Activated T-helper 1 cell treated with Interleukin-2 at 50 U/mL for 16 hours (primary cell): ENCODE results near the gene GRM7.
"Not testable (repeated sequence)": the region's sequence is repeated elsewhere in the genome, so short reads cannot be mapped to it uniquely, and the experiment has no call there.

ENCODE experiments used
- DNase-seq: peaks from one replicate; pipeline ENCODE4 v3.0.0-alpha.2; 2020; ENCODE audit warnings: low read depth

The GRM7 gene

DNA sequence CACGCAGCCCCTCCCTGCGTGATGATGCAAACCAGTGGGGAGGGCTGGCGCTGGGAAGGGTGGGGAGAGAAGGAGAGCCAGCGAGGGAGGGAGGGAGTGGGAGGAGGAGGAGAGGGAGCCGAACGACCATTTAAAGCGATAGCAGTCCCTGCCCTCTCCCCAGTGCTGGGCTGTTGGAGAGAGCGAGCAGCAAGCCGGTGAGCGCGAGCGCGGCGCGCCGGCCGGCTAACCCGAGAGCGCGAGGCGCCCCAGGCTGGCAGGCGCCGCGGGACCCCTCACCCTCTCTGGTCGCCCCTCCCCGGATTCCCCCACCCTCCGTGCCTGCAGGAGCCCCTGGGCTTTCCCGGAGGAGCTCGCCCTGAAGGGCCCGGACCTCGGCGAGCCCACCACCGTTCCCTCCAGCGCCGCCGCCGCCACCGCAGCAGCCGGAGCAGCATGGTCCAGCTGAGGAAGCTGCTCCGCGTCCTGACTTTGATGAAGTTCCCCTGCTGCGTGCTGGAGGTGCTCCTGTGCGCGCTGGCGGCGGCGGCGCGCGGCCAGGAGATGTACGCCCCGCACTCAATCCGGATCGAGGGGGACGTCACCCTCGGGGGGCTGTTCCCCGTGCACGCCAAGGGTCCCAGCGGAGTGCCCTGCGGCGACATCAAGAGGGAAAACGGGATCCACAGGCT lies at the start of gene GRM7:
Gene GRM7 (plus strand): TSS at position 162 of the 671 bp plus-strand sequence.
- DNase-seq = no peak

DNA sequence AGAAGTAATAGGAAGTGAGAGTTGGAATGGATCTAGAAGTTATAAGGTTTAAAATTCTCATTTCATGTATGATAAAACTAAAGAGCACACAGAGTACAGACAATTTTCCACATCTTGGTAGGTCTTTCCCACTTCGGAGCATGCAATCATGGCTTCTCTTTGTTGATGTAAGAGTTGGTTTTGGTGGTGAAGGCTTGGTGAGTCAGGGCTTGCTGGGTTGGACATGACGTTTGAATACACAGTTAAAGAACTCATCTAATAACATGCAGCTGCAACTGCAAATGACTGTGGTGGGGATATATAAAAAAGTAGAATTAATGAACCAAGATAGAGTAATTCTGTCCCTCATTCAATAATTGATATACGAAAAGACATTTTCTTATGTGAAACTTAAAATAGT lies 39.5 kb upstream of the GRM7 start:
- no peak for DNase-seq

GRCh38 chr3:6825524-6825923 lies 35.4 kb upstream of the GRM7 start:
- DNase-seq = no peak

GRCh38 chr3:6827453-6827852 lies 33.5 kb upstream of the GRM7 start:
- DNase-seq = no peak

DNA sequence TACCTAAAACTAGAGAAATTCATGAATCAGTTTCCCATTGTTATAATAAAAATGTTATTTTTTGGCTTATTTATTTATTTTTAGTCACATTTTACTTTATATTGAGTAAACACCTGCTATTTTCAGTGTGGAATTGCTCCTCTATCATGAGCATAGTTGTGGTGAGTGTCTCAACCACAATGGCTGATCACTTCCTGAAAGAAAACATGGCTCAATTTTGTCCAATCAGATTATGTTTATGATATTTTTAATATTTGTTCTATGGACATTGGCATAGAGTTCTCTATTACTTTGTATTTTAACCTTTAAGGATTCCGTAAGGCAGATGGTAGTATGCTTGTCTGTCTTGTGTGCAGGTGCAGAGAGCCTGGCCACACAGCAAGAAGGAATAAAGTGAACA lies 16.2 kb upstream of the GRM7 start:
- DNase-seq = no peak

DNA sequence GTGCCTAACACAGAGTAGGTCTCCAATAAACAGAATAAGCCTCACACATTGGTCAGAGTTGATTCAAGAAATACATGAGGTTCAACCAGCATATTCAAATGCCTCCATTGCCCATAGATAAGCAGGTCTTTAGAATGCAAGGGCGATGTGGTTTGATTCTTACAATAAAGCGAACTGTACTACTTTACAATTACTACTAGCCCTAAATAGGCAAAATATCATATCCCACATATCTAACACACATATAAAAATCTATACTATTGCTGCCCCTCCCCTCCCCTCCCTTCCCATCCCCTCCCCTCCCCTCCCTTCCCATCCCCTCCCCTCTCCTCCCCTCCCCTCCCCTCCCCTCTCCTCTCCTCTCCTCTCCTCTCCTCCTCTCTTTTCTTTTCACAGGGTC lies 6.7 kb upstream of the GRM7 start:
- no peak for DNase-seq

DNA sequence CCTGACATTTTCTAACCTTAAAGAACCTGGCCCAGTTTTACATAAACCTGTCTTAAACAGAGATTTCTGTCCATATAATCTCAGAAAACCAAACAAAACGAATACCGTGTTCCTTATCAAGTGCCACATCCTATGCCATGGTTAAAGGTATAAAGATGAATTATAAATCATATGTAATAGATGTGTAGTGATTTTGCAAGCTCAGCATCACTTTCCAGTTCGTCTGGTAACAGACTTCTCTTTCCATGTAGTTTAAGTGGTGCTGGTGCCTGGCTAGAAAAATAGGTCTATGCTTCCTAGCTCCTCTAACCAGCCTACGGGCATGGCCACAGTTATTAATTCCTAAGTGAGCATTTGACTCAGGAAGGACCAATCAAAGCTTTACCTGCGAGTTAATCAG lies 3.4 kb upstream of the GRM7 start:
- DNase-seq = no peak

DNA sequence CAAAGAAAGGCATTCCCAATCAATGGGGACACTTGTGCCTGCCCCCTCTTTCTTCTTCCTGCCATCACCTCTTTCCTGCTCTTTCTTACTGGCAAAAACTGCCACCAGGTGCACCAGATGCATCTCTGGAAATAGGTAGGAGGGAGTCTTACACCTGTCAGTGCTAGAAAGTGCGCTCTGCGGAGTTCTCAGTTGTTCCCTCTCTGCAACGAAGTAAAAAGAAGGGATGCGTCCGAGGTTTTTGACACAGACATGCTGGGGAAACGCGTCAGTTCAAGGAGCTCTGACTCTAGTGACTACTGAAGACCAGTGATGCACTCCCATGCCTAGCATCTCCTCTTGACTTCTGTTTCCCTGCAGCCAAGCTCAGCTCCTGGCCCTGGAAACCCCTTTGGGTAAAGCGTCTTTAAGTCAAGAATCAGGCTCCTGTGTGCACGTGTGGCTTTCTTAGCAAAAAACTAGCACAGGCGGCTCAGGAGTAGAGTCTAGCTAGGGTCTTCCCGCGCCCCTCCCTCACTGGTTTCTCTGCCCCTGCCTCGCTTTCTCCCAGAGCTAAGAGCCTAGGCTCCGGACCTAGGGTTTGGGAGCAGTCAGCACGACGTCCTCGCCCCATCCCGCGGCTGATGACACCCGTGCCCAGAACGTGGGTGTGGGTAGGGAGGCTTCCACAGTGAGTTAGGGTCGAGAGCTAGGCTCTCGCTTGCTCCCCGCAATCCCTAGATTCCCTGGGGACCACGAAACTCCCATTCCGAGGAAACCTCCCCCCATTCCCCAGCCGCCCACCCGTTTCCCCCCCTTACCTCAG lies 564 bp upstream of the GRM7 start:
- DNase-seq = no peak

DNA sequence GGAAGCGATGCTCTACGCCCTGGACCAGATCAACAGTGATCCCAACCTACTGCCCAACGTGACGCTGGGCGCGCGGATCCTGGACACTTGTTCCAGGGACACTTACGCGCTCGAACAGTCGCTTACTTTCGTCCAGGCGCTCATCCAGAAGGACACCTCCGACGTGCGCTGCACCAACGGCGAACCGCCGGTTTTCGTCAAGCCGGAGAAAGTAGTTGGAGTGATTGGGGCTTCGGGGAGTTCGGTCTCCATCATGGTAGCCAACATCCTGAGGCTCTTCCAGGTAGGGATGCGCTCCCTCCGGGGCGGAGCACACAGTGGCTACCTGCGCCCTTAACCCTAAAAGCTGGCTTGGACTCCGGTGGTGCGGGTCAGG lies 698 bp downstream of the GRM7 start:
- no peak for DNase-seq

DNA sequence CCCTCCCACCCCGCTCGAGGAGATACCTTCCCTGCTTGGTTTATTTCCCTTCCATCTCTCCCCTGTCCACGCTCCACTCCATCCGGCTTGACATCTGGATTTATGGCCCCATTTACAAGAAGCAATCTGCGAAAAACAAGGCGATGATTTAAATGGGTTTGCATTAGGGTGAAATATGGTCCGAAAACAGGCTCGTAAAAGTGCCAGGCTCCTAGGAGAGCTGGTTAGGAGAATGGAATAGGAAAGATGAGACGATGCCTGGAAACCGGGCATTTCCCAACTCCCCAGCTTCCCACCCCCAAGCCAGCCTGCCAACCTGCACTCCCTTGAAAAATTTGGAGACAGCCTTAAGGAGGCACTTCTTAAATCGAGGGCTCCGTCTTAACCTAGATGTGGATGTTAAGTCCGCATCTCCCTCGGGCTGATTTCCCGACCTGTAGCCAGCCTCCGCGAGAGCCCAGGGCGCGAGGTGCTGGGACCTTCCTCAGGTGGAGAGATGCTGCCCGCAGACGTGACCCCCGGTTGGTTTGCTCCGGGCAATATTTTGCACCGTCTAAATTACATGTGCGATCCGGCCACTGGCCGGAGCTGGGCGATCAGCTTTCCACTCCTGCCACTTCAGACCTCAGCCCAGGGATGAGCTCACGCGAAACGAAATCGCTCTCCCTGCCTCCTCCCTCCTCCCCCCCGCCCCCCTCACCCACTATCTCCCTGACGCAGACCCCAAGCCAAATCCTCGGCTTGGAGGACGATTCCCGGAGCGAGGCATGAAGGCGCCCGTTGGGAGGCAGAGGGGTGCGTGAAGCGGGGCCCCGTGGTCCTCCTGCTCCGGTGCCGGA lies 1.3 kb downstream of the GRM7 start:
- no peak for DNase-seq

GRCh38 chr3:6862880-6863195 lies 1.9 kb downstream of the GRM7 start:
- no peak for DNase-seq

DNA sequence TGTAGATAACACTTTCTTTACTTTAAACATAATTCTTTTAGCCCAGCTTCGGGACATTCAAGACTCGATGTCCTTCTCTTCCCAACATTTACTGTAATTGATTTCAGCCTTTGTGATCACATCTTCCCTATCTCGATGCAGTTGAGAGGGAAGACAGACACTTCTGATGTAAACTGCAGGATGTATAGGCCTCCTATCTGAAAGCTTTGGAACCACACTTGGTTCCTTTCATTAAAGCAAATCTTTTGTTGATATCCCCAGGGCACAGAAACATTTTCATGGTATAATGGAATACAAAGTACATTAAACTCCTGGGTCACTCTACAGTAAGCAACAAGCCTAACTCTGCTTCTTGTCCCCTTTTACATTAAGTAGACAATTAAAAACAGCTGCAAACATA lies 6.4 kb downstream of the GRM7 start:
- DNase-seq = no peak

DNA sequence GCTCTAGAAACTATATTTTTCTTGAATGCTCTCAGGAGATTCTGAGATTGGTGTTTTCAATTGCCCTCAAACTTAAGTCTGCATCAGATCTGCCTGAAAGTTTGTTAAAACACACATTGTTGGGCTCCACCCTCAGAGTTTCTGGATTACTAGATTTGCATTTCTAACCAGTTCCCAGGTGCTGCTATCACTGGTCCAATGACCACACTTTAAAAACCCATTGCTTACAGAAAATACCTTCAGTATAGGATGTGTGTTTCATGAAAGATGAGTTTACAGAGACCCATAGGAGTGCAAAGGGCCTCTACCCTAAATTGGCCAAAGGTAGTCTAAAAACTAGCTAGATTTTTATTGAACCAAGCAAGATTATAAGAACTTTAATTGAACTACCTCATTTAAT lies 17.8 kb downstream of the GRM7 start:
- no peak for DNase-seq

DNA sequence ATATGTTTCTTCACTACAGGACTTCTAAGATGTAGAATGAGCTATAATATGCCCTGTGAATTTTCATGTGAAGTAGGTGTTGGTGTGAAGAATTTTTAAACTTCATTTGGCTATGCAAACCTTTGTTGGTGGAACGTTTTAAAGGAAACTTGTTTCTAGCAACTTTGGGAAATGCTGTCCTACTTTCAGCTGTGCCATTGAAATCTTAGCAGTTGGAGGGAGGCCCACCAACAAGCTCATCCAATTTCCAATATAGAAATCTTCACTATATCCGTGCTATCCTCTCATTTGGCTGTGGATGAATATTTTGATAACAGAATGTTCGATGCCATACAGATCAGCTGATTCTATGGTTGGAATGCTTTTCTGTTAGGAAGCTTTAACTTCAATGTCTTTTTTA lies 51.3 kb downstream of the GRM7 start:
- no peak for DNase-seq

GRCh38 chr3:6915898-6916297 lies 55.0 kb downstream of the GRM7 start:
- no peak for DNase-seq

DNA sequence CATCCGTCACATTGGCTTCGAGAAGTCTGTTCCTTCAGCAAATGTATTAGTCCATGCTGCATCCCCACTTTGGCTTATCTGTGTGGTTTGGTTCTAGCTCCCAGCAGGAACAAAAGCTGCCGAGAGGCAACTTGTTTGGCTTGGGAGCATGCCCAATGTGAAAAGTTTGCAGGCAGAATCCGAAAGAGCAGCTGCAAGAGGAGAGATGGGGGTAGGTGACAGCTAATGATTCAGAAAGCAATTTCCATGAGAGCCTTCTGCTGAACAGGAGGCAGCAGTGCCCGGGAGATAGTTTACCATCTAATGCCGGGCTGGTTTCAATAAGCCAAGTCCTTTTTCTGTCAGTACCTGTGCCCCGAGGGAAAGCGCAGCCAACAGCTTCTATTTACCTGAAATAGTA lies 60.2 kb downstream of the GRM7 start:
- DNase-seq = no peak

DNA sequence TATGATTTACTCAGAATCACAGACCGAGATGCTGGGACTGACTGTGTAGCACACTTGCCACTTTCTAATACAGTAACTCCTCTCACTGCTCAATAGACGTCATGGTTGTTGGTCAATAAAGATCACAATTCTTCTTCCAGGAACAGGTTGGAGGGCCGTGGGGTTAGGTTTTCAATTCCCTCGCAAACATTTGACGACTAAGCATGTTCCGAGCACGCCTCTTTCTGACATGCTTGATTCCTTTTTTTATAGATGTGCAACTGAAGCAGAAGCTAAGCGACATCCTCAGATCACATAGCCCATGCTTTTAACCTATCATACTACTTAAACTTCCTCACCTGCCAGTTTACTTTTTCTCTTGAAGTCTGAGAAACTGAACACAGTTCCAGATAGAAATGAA lies 61.0 kb downstream of the GRM7 start:
- no peak for DNase-seq

DNA sequence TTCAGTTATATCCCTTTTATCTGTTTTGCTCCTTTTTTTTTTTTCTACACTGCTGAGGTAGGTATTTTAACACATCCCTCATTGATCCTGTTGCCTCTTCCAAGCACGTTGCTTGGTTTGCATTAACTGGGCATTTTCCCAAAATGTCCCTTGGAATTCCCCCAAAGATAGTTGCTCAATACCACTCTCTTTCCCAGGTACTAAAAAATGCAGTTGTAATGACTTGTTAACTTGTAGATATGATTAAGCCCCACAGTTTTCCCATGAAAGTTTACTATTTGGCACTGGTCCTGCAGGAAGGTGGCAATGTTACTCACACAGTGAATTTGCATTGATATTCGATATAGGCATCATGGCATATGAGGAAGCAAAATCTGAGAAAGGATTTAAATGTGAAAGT lies 67.1 kb downstream of the GRM7 start:
- no peak for DNase-seq

DNA sequence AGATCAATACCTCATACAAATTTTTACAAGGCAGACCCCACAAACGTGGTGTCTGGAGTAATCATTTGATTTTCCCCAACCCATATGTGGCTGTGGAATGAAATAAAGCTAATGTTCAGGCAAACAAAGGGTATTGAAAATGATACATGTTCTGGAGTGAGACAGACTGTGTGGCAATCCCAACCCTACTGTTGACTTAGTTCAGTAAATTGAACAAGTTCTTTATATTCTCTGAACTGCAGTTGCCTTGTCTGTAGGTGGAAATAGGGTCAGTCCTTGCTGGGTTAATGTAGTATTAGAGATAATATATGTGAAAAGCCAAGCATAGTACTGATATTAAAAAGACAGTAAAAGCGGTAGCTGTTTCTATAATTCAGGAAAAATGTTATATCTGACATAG lies 69.0 kb downstream of the GRM7 start:
- DNase-seq = no peak

DNA sequence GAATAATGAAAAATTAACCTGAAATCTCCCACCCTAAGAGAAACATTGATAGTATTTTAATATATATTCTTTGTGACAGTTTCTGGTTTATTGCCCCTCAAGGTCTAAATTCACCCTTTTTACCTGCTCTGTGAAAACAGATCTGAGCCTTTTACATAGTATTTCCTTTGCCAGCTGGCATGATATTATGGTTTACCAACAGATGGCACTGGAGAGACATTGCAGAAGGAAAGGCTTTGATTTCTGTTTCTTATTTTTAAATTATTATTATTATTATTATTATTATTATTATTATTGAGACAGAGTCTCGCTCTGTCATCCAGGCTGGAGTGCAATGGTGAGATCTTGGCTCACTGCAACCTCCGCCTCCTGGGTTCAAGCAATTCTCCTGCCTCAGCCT lies 74.5 kb downstream of the GRM7 start:
- not testable (repeated sequence) for DNase-seq

GRCh38 chr3:6935970-6936369 lies 75.1 kb downstream of the GRM7 start:
- DNase-seq = no peak

- DNase-seq = no peak
Measured at GRCh38 chr3:6962801-6963200, 101.9 kb downstream of the GRM7 start.

GRCh38 chr3:6965881-6966280 lies 105.0 kb downstream of the GRM7 start:
- no peak for DNase-seq
